Mucosa of rectum (tissue), 2 donors: ENCODE data around the gene TNIK.

ENCODE experiments used
- H3K27ac ChIP-seq, 2 donors: one replicate each; pipeline ENCODE4 v1.7.0; 2013; ENCODE audit warnings: inconsistent platforms in 2 of 2, low read depth in 2 of 2, low read length in 2 of 2
- H3K27me3 ChIP-seq, 2 donors: one replicate each; pipeline ENCODE4 v1.7.0; 2013; ENCODE audit warnings: low read length in 2 of 2; ENCODE audit not compliant: control insufficient read depth in 2 of 2, insufficient read depth in 2 of 2
- H3K36me3 ChIP-seq, 2 donors: one replicate each; pipeline ENCODE4 v1.7.0; 2013; ENCODE audit warnings: low read length in 2 of 2; ENCODE audit not compliant: control insufficient read depth in 2 of 2, insufficient read depth in 2 of 2
- H3K4me1 ChIP-seq, 2 donors: one replicate each; pipeline ENCODE4 v1.7.0; 2013; ENCODE audit warnings: low read length in 2 of 2, mild to moderate bottlenecking in 1 of 2; ENCODE audit not compliant: control insufficient read depth in 2 of 2, insufficient read depth in 2 of 2
- H3K4me3 ChIP-seq, 2 donors: one replicate each; pipeline ENCODE4 v1.7.0; 2013; ENCODE audit warnings: low read length in 2 of 2
- H3K9ac ChIP-seq, 2 donors: one replicate each; pipeline ENCODE4 v1.7.0; 2013; ENCODE audit warnings: low read length in 2 of 2, low read depth in 1 of 2, mild to moderate bottlenecking in 1 of 2
- H3K9me3 ChIP-seq, 2 donors: one replicate each; pipeline ENCODE4 v1.7.0; 2013; ENCODE audit warnings: low read length in 2 of 2; ENCODE audit not compliant: control insufficient read depth in 2 of 2
- donor health status: healthy.
- donor health status: Normal muscosa, but diverticular disease.

Gene TNIK

DNA sequence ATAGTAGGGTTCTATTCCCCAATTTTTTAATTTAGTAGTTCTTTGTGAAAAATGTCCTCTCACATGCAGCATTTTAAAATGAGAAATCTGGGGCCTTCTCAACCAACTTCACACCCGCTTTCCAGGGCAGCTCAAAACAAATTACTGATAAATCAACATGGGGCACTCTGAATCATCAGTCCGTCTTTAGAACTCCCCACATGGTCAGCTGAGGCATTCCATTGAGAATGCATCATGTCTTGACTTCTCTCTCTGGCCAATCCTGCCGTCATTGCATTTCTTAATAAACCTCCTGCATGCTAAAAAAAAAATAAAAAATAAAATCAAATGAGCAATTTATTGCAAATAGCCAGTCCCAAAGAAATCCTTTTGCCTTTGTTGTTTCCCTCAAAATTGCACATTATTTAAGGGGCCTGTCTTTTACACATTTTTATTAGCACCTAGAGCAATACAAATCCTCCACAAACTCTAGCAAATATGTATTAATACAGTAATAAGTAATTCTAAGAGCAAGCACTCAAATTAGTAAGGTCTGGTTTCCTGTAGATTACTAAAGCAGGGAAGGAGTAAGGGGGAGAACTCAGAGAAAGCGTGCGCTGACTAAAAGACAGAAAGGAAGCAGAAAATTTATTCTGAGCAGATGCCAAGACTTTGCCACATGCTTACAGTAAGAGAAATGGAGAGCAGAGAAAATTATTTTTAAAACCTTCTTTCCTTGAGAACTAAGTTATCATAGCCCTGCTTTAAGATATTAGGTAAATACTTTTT lies 175.7 kb downstream of the TNIK start:
- Histone ChIP-seq H3K4me3 (no peak overlapping the region), H3K4me1 (no peaks in the 10 kb centered on the region), H3K27ac (no peak overlapping the region)

DNA sequence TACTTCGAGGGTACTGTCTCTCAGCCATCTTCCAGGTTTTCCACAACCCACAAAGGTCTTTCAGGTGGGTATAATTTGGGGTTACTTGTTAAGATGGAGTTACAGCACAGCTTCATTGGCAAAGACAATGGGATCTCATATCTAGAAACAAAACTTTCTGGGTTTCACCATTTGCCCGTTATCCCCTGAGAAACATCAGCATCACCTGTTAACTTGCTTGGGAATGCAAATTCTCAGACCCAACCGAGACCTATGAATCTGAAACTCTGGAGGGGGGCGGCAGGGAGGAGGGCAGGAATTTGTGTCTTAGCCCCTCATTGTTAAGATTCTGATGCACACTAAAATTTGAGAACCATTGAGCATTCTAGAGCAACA lies 176.4 kb downstream of the TNIK start:
- H3K4me1 ChIP-seq = no peaks in the 10 kb centered on the region
- H3K27ac ChIP-seq = no peak overlapping the region
- H3K27me3 ChIP-seq = no peaks in the 10 kb centered on the region
- H3K9ac ChIP-seq = no peak overlapping the region
- no peak overlapping the region for H3K4me3 ChIP-seq
- H3K36me3 ChIP-seq = no peaks in the 10 kb centered on the region
- no peaks in the 10 kb centered on the region for H3K9me3 ChIP-seq

More for the DNA sequence above, 175.7 kb downstream of the TNIK start:
- Histone ChIP-seq H3K9me3 (no peaks in the 10 kb centered on the region), H3K36me3 (no peaks in the 10 kb centered on the region), H3K27me3 (no peaks in the 10 kb centered on the region), H3K9ac (no peak overlapping the region)

DNA sequence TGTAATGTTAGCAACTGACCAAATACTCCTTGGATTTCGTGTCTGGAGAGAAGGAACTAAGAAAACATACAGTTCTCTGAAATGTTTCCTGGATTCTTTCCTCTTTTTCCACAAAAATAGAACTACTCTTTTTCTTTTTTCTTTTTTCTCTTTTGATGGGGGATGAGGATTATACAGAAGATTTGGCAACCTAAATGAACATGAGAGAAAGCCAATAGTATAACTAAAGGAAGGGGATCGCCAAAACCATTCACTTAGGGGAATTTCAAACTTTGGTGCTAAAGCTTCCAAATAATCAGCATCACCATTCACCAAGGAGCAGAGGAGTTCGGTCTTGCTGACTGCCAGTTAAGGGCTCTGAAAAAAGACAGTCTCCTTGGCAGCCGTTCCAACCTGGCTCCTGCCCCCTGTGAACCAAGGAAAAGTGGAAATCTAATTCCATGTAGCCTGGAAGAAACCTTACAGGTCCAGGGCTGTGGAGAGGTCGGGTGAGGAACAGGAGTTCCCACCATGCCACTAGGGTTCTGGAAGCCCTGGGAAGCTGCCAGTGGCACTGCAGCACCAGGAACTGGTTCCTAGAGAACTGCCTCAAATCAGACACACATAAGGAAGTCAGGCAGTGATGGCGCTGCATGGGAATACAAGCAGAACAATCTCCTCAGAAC lies 176.9 kb downstream of the TNIK start:
- no peaks in the 10 kb centered on the region for H3K4me1 ChIP-seq
- H3K9ac ChIP-seq = no peak overlapping the region
- no peak overlapping the region for H3K27ac ChIP-seq

DNA sequence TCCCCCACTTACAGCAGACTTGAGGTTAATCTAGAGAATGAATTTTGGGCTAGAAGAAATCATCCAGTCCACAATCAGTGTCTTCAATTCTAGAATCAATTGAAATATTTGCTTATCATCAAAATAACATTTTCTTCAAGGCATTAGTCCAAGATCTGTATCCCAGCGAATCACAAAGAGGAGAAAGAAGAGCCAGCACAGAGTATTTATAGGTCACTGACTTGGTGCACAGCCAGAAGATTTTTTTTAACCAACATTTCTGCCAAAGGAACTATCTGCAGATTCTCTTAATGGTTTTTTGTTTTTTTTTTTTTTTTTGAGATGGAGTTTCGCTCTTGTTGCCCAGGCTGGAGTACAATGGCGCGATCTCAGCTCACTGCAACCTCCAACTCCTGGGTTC lies 178.2 kb downstream of the TNIK start:
- Histone ChIP-seq H3K4me1 (no peaks in the 10 kb centered on the region), H3K27me3 (no peaks in the 10 kb centered on the region), H3K36me3 (no peaks in the 10 kb centered on the region), H3K9me3 (no peaks in the 10 kb centered on the region), H3K27ac (no peak overlapping the region), H3K9ac (no peak overlapping the region), H3K4me3 (no peak overlapping the region)

More for the DNA sequence above, 176.9 kb downstream of the TNIK start:
- Histone ChIP-seq H3K36me3 (no peaks in the 10 kb centered on the region), H3K4me3 (no peak overlapping the region), H3K9me3 (no peaks in the 10 kb centered on the region), H3K27me3 (no peaks in the 10 kb centered on the region)

DNA sequence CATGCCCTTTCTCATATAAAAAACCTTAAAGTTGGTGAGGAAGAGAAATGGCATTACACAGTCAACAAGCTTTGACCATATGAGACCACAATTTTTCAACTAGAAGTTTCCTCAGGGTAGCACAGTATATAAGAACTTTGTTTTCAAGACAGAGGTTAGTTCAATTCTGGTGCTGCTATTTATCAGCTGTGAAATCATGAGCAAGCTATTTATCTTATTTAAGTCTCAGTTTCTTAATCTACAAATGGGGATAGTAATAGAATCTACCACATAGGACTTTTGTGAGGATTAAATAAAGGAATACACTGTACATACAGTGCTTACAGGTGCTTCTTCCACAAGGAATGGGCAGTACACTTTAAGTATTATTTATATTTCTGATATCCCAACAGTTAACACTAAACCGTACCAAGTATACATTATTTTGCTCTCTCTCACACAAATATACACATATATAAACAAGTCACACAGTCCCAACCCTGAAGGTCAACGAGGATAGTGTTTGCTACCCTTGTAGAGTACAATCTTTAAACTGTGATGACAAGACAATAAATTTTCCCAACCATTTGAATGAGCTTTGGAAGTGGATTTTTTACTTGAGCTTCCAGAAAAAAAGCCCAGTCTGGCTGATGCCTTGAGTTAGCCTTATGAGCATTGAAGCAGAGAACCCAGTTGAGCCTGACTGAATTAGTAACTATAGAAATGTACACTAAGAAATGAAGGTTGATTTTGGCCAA lies 178.8 kb downstream of the TNIK start:
- Histone ChIP-seq H3K4me1 (no peaks in the 10 kb centered on the region), H3K27ac (no peak overlapping the region), H3K36me3 (no peaks in the 10 kb centered on the region), H3K4me3 (no peak overlapping the region), H3K9me3 (no peaks in the 10 kb centered on the region), H3K27me3 (no peaks in the 10 kb centered on the region), H3K9ac (no peak overlapping the region)

DNA sequence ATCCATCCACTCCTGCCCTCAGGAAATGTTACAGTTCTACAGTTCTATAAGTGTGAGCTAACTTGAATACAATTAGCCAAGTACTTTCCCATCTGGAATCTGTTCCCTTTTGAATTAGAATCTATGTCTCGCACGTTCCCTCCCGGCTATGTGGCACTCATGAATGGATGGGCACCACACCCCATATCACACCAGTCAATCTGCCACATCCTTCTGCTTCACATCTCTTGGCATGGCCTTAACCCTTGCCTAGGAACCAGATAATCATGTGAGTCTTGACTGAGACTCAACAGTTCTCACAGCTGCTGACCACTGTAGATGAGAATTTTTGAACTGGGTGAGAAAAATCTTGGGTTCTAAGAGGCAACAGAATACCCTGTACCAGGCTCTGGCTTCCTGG lies 180.2 kb downstream of the TNIK start:
- H3K9me3 ChIP-seq = no peaks in the 10 kb centered on the region

DNA sequence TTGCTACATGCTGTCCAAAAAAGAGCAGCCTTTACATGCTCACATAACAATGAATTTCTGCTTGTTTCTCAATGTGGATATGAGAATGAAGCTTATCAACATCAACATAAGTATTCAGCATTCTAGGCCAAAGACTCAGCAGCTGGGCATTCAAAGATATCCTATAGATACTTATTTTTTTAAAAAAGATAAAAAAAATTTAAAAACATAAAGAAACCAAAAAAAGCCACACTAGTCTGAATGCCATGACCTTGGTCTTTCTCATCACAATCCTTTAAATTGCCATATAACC lies 182.0 kb downstream of the TNIK start:
- Histone ChIP-seq H3K36me3 (no peaks in the 10 kb centered on the region), H3K9me3 (no peaks in the 10 kb centered on the region), H3K9ac (no peak overlapping the region), H3K4me1 (no peaks in the 10 kb centered on the region), H3K27ac (peak overlapping the region in 1 of 2 donors; percentile 21), H3K4me3 (no peak overlapping the region), H3K27me3 (no peaks in the 10 kb centered on the region)

More for the DNA sequence above, 180.2 kb downstream of the TNIK start:
- H3K9ac ChIP-seq = no peak overlapping the region
- H3K4me1 ChIP-seq = no peaks in the 10 kb centered on the region
- no peak overlapping the region for H3K4me3 ChIP-seq
- no peak overlapping the region for H3K27ac ChIP-seq
- H3K36me3 ChIP-seq = no peaks in the 10 kb centered on the region
- no peaks in the 10 kb centered on the region for H3K27me3 ChIP-seq

DNA sequence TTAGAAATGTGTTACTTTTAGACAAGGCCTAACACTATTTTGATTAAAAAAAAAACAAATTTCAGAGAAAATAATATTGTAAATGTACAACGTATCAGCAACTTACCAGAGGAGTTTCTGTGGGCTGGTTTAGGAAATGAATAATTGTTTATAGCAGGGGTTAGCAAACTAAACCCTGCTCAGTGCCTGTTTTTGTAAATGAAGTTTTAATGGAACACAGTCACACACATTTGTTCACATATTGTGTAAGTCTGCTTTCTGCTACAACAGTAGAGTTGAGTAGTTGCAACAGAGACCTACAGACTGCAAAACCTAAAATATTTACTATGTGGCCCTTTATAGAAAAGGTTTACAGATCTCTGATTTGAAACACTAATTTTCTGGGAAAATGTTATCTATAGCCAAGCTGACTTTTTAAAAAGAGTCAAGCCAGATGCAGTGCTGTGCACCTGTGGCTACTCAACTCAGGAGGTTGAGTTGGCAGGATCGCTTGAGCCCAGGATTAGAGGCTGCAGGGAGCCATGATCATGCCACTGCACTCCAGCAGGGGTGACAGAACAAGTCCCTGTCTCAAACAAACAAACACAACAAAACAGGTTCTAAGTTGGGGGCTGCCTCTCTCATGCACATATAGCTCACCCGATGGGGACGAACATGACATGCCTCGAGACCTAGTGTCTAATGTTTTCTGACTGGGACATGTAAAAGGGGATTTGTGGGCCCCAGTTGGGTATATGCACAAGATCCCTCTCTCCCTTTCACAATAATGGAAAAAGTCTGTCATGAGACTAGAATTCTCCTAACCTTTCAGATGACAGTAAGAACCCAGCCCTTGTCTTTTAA lies 182.5 kb downstream of the TNIK start:
- Histone ChIP-seq H3K4me1 (no peaks in the 10 kb centered on the region), H3K9me3 (no peaks in the 10 kb centered on the region), H3K27ac (peak overlapping the region in 1 of 2 donors; percentile 21), H3K4me3 (no peak overlapping the region), H3K27me3 (no peaks in the 10 kb centered on the region), H3K9ac (no peak overlapping the region), H3K36me3 (no peaks in the 10 kb centered on the region)

DNA sequence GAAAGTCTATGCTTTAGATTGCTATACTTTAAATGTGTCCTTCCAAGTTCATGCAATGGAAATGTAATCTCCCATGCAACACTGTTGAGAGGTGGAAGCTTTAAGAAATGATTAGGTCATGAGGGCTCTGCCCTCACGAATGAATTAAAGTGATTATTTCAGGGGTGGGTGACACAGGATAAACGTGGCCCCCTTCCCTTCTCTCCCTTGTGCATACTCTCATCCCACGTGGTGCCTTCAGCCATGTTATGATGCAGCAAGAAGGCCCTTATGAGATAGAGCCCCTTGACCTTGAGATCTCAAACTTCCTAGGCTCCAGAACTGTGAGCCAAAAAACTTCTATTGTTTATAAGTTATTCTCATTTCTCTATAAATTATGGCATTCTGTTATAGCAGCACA lies 183.3 kb downstream of the TNIK start:
- H3K4me3 ChIP-seq = no peak overlapping the region
- no peak overlapping the region for H3K27ac ChIP-seq
- no peaks in the 10 kb centered on the region for H3K4me1 ChIP-seq
- no peaks in the 10 kb centered on the region for H3K27me3 ChIP-seq
- H3K36me3 ChIP-seq = no peaks in the 10 kb centered on the region
- H3K9me3 ChIP-seq = no peaks in the 10 kb centered on the region
- H3K9ac ChIP-seq = no peak overlapping the region

DNA sequence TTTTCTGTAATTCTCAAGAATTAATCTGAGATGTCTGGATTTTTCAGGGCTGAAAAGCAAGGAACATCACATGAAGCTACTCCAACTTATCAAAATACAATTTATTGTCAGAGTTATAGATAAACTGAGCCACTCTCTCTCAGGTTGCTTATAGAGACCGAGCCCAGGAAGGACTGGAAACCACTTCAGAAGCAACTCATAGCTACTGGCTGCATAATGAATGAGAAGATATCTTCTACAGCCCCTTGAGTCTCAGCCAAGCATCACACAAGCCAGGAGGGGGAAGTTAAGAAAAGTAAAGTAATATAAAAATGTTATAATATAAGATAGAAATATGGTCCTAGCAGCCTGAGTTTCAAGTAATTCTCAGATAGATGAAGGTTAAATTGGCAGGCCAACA lies 186.0 kb downstream of the TNIK start:
- Histone ChIP-seq H3K9me3 (no peaks in the 10 kb centered on the region), H3K36me3 (no peaks in the 10 kb centered on the region), H3K9ac (no peak overlapping the region), H3K4me1 (no peaks in the 10 kb centered on the region), H3K4me3 (no peak overlapping the region), H3K27me3 (no peaks in the 10 kb centered on the region), H3K27ac (no peak overlapping the region)
